Panc1 (cell line): ENCODE data around the gene SLCO4A1. TPM values are rescaled to one million over a fixed set of nuclear protein-coding genes. Genes with fewer than 3 reads are reported as not detected.

Source experiments
- ATAC-seq: fragments of 200-7000 bp; cut with Tn5 transposase; 2 replicates; pipeline ENCODE4 v1.9.1; 2020; ENCODE audit warnings: mild to moderate bottlenecking, moderate library complexity
- BruUV-seq: library from RNA; stranded (reverse); fragments of 400-500 nt; replicated peaks from 2 replicates; lab custom pipeline; 2021; lab: Mats Ljungman, UMichigan
- CTCF ChIA-PET: fragments of 300-600 bp; sonication (Branson Sonifier 250); formaldehyde crosslinking; loops from one replicate; lab custom pipeline; 2022; ENCODE audit warnings: antibody characterized with exemption; lab: Charles Lee
- POLR2A ChIA-PET: fragments of 300-600 bp; sonication (Branson Sonifier 250); formaldehyde crosslinking; loops from one replicate; lab custom pipeline; 2022; ENCODE audit warnings: antibody characterized with exemption; lab: Charles Lee
- DNase-seq: peaks from one replicate; pipeline ENCODE4 v3.0.0-alpha.2; 2010; ENCODE audit warnings: low read depth, low spot score
- H3K27ac ChIP-seq: 2 replicates; pipeline ENCODE4 v1.5.1; 2011; ENCODE audit warnings: mild to moderate bottlenecking, low read length, inconsistent platforms
- H3K27me3 ChIP-seq: fragments of 200-500 bp; sonication (Bioruptor generic); 2 replicates; pipeline ENCODE4 v1.6.0; 2014; ENCODE audit warnings: low read length, inconsistent platforms; ENCODE audit not compliant: control insufficient read depth, insufficient read depth
- H3K36me3 ChIP-seq: fragments of 200-500 bp; sonication (Bioruptor generic); 2 replicates; pipeline ENCODE4 v1.5.1; 2014; ENCODE audit warnings: inconsistent platforms, mild to moderate bottlenecking, low read length, moderate library complexity; ENCODE audit not compliant: control insufficient read depth, insufficient read depth
- H3K4me1 ChIP-seq: 2 replicates; pipeline ENCODE4 v1.5.1; 2011; ENCODE audit warnings: inconsistent platforms, mild to moderate bottlenecking, low read length, moderate library complexity; ENCODE audit not compliant: control insufficient read depth, insufficient read depth
- H3K4me3 ChIP-seq, 2 experiments: 2 replicates each; pipeline ENCODE4 v1.5.1; 2011 to 2012; ENCODE audit warnings: low read depth in 2 of 2, low read length in 2 of 2, mild to moderate bottlenecking in 2 of 2, inconsistent platforms in 1 of 2, moderate library complexity in 1 of 2
- H3K9me3 ChIP-seq: fragments of 200-500 bp; sonication (Bioruptor generic); 2 replicates; pipeline ENCODE4 v1.5.1; 2014; ENCODE audit warnings: low read depth, mild to moderate bottlenecking, inconsistent platforms, low read length, moderate library complexity; ENCODE audit not compliant: control insufficient read depth, insufficient read depth
- POLR2AphosphoS5 ChIP-seq: IDR thresholded peaks from 2 replicates; pipeline ENCODE4 v1.6.1; 2012; ENCODE audit warnings: mild to moderate bottlenecking, low read depth, low read length, moderate library complexity
- SIN3A ChIP-seq: IDR thresholded peaks from 2 replicates; pipeline ENCODE4 v1.6.1; 2012; ENCODE audit warnings: low read depth, mild to moderate bottlenecking, low read length, moderate library complexity, borderline replicate concordance; ENCODE audit not compliant: insufficient read depth
- TCF7L2 ChIP-seq: IDR thresholded peaks from 2 replicates; pipeline ENCODE4 v1.6.1; 2011; ENCODE audit warnings: mild to moderate bottlenecking, low read depth, low read length, inconsistent platforms
- in situ Hi-C: cut with HindIII; loops from 2 replicates; pipeline ENCODE4 v1.10.0; 2016; ENCODE audit warnings: low sequenced_read_pairs, low pct_unique_long_range_greater_than_20kb
- intact Hi-C: fragments of 100-400 bp; cut with micrococcal nuclease; formaldehyde crosslinking; loops from one replicate; pipeline ENCODE4 v1.10.0; 2022; ENCODE audit not compliant: unreplicated experiment
- total RNA-seq: library from RNA; stranded (reverse); gene quantifications from one replicate; pipeline ENCODE4 v1.2.1, GENCODE V29; 2021; ENCODE audit not compliant: unreplicated experiment
- TF ChIP-seq, protein P1 (sequence below): fragments of 450-650 bp; IDR thresholded peaks from 2 replicates; pipeline ENCODE4 v1.5.1; 2017; ENCODE audit warnings: mild to moderate bottlenecking
- TF ChIP-seq, protein P2 (sequence below), 2 experiments: IDR thresholded peaks; 2 replicates each; pipeline ENCODE4 v1.6.1; 2011 to 2012; ENCODE audit warnings: low read depth in 2 of 2, control low read depth in 1 of 2, low read length in 1 of 2, mild to moderate bottlenecking in 1 of 2, moderate library complexity in 1 of 2; ENCODE audit not compliant: insufficient read depth in 1 of 2

The SLCO4A1 gene
- total RNA-seq, 1 experiment from 2014 or later = 167 TPM

DNA sequence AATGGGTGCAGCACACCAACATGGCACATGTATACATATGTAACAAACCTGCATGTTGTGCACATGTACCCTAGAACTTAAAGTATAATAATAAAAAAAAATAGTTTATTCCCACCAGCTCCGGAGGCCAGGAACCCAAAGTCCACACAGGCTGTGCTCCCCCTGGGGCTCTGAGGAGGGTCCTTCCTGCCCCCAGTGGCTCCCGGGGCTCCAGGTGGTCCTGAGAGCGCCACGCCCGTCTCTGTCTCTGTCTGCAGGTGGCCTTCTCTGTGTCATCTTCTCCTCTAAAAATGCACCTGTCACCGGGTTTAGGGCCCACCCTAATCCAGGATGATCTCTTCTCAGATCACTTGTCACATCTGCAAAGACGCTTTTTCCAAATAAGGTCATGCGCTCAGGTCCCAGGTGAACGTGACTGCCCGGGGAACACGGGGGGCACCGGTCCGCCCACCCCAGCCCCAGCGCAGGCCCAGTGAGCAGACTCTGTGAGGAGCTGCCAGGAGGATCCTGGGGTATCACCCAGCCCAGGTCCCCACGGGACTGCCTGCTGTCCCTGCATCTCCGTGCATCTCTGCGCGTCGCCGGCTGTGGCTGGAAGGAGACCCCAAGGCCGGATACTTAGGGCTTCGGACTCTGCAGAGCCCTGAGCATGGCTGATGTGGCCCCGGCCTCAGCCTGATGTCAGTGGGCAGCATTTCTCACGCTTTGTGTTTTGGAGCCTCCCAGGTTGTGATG is 11.8 kb downstream of the SLCO4A1 start:
- H3K4me3 ChIP-seq = no peak overlapping the region
- ATAC-seq = no peak
- ChIA-PET CTCF (no interaction called here), POLR2A (interaction anchor here (0.5 kb wide), 1 partner anchor 177 kb away, joined by 17 read pairs; no protein-coding TSS in a partner anchor)
- TF ChIP-seq, protein P1, sequence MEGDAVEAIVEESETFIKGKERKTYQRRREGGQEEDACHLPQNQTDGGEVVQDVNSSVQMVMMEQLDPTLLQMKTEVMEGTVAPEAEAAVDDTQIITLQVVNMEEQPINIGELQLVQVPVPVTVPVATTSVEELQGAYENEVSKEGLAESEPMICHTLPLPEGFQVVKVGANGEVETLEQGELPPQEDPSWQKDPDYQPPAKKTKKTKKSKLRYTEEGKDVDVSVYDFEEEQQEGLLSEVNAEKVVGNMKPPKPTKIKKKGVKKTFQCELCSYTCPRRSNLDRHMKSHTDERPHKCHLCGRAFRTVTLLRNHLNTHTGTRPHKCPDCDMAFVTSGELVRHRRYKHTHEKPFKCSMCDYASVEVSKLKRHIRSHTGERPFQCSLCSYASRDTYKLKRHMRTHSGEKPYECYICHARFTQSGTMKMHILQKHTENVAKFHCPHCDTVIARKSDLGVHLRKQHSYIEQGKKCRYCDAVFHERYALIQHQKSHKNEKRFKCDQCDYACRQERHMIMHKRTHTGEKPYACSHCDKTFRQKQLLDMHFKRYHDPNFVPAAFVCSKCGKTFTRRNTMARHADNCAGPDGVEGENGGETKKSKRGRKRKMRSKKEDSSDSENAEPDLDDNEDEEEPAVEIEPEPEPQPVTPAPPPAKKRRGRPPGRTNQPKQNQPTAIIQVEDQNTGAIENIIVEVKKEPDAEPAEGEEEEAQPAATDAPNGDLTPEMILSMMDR = no peak
- TF ChIP-seq SIN3A (no peak), POLR2AphosphoS5 (no peak), TCF7L2 (no peak)
- TF ChIP-seq, protein P2, sequence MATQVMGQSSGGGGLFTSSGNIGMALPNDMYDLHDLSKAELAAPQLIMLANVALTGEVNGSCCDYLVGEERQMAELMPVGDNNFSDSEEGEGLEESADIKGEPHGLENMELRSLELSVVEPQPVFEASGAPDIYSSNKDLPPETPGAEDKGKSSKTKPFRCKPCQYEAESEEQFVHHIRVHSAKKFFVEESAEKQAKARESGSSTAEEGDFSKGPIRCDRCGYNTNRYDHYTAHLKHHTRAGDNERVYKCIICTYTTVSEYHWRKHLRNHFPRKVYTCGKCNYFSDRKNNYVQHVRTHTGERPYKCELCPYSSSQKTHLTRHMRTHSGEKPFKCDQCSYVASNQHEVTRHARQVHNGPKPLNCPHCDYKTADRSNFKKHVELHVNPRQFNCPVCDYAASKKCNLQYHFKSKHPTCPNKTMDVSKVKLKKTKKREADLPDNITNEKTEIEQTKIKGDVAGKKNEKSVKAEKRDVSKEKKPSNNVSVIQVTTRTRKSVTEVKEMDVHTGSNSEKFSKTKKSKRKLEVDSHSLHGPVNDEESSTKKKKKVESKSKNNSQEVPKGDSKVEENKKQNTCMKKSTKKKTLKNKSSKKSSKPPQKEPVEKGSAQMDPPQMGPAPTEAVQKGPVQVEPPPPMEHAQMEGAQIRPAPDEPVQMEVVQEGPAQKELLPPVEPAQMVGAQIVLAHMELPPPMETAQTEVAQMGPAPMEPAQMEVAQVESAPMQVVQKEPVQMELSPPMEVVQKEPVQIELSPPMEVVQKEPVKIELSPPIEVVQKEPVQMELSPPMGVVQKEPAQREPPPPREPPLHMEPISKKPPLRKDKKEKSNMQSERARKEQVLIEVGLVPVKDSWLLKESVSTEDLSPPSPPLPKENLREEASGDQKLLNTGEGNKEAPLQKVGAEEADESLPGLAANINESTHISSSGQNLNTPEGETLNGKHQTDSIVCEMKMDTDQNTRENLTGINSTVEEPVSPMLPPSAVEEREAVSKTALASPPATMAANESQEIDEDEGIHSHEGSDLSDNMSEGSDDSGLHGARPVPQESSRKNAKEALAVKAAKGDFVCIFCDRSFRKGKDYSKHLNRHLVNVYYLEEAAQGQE (IDR thresholded peaks at IDR 0.05; ENCODE audit: insufficient read depth in 1 of 2, low read depth in 2 of 2, low read length in 1 of 2) = no peak
- peak overlapping the region; percentile 71 for H3K27ac ChIP-seq
- no peak for DNase-seq
- in situ Hi-C loops = no loop called here
- intact Hi-C loops = no loop called here
- H3K4me1 ChIP-seq = peaks cover 95% of the 10 kb centered on the region
- H3K27me3 ChIP-seq = no peaks in the 10 kb centered on the region
- BruUV-seq = no TSS peak
- no peaks in the 10 kb centered on the region for H3K9me3 ChIP-seq
- peaks cover 3% of the 10 kb centered on the region; the same call in 1 of the 2 replicates for H3K36me3 ChIP-seq

DNA sequence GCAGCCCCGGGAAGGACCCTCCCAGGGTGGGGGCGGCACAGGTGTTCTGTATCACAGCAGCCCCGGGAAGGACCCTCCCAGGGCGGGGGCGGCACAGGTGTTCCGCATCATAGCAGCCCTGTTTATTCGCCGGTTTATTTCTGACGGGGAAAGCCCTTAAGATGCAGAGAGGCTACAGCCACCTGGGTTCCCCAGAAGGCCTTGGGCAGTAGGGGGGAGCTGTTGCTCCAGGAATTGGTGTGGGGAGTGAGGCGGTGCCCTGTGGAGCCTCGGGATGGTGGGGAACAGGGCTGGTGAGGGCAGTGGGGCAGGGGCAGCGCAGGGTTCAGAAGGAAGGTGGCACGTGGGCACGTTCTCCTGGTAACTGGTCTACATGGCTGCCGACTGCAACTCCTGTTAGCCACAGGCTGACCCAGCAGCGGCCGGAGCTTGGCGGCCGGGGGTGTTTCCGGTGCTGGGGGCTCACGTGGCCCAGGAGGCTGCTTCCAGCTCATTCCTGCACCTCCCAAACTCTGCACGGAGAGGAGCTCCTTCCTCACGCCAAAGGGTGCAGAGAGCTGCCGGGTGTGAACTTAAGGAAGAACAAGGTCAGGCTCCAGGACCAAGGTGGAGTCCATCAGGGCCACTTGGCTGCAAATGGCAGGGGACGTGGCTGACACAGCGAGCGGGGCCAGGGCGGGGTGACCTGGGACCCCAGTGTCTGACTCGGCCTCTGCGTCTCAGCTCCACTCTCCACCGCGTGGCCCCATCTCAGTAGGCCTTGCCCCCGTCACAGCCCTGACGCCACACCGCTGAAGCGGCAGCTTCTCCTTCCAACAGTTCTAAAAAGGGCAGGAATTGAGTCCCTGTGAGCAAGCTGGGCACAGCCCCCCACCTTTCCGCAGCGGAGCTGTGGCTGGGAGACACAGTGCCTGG is 13.2 kb downstream of the SLCO4A1 start:
- peak overlapping the region; percentile 74 for H3K27ac ChIP-seq
- POLR2A ChIA-PET = interaction anchor here (0.6 kb wide), 1 partner anchor 151 kb away, joined by 3 read pairs; no protein-coding TSS in a partner anchor
- DNase-seq (no peak), ATAC-seq (no peak)
- no peaks in the 10 kb centered on the region for H3K9me3 ChIP-seq
- CTCF ChIA-PET = no interaction called here
- intact Hi-C loops = no loop called here
- TF ChIP-seq SIN3A = no peak
- TF ChIP-seq, protein P2 (IDR thresholded peaks at IDR 0.05; ENCODE audit: insufficient read depth in 1 of 2, low read depth in 2 of 2, low read length in 1 of 2) = 0 out of 4 replicates have a peak, but pooled peaks of 1 of the 2 experiments have one; percentile 42
- no peak for TF ChIP-seq TCF7L2
- BruUV-seq = no TSS peak
- H3K4me3 ChIP-seq = no peak overlapping the region
- peaks cover 93% of the 10 kb centered on the region for H3K4me1 ChIP-seq
- no peaks in the 10 kb centered on the region for H3K27me3 ChIP-seq
- in situ Hi-C loops = no loop called here
- peaks cover 3% of the 10 kb centered on the region; the same call in 1 of the 2 replicates for H3K36me3 ChIP-seq
